A673 (cell line): ENCODE results near the gene EFR3B. TPM values are rescaled to one million over a fixed set of nuclear protein-coding genes. Genes with fewer than 3 reads are reported as not detected.

ENCODE experiments used
- BruUV-seq: library from RNA; stranded (reverse); fragments of 400-500 nt; replicated peaks from 2 replicates; lab custom pipeline; 2021; lab: Mats Ljungman, UMichigan
- CTCF ChIA-PET: fragments of 300-600 bp; sonication (Branson Sonifier 250); formaldehyde crosslinking; loops from one replicate; lab custom pipeline; 2022; ENCODE audit warnings: antibody characterized with exemption; lab: Charles Lee
- POLR2A ChIA-PET: fragments of 300-600 bp; sonication (Branson Sonifier 250); formaldehyde crosslinking; loops from one replicate; lab custom pipeline; 2022; ENCODE audit warnings: antibody characterized with exemption; ENCODE audit not compliant: low non-redundant PET; lab: Charles Lee
- DNase-seq: peaks from one replicate; pipeline ENCODE4 v3.0.0-alpha.2; 2015; ENCODE audit warnings: low spot score
- H3K27ac ChIP-seq: fragments of 200-600 bp; sonication (generic); 2 replicates; pipeline ENCODE4 v1.5.1; 2016; ENCODE audit warnings: mixed run types, low read depth, mild to moderate bottlenecking, mixed read lengths, antibody characterized with exemption, low read length; ENCODE audit not compliant: poor library complexity, severe bottlenecking
- H3K27me3 ChIP-seq: fragments of 200-600 bp; sonication (generic); replicated peaks from 2 replicates; pipeline ENCODE4 v1.6.1; 2017; ENCODE audit warnings: mixed run types, low read depth, mild to moderate bottlenecking, mixed read lengths, antibody characterized with exemption, low read length; ENCODE audit not compliant: insufficient read depth, poor library complexity
- H3K36me3 ChIP-seq: fragments of 200-600 bp; sonication (generic); 2 replicates; pipeline ENCODE4 v1.6.1; 2016; ENCODE audit warnings: mixed run types, mild to moderate bottlenecking, mixed read lengths, antibody characterized with exemption, low read length; ENCODE audit not compliant: insufficient read depth, poor library complexity, severe bottlenecking
- H3K4me1 ChIP-seq: fragments of 200-600 bp; sonication (generic); 2 replicates; pipeline ENCODE4 v1.6.1; 2017; ENCODE audit warnings: mixed run types, mild to moderate bottlenecking, mixed read lengths, antibody characterized with exemption, low read length; ENCODE audit not compliant: insufficient read depth, poor library complexity, severe bottlenecking
- H3K4me3 ChIP-seq: fragments of 200-600 bp; sonication (generic); 2 replicates; pipeline ENCODE4 v1.5.1; 2016; ENCODE audit warnings: low read depth, mixed run types, mild to moderate bottlenecking, mixed read lengths, low read length; ENCODE audit not compliant: poor library complexity, severe bottlenecking
- H3K9me3 ChIP-seq: fragments of 200-600 bp; sonication (generic); 2 replicates; pipeline ENCODE4 v1.6.1; 2016; ENCODE audit warnings: mixed run types, low read depth, mild to moderate bottlenecking, mixed read lengths, antibody characterized with exemption, low read length; ENCODE audit not compliant: poor library complexity, severe bottlenecking
- CTCF ChIP-seq: fragments of 300-800, 200-600 bp; sonication (generic); conservative IDR thresholded peaks from 2 replicates; pipeline ENCODE4 v1.5.1; 2017; ENCODE audit warnings: low read depth, mild to moderate bottlenecking, antibody characterized with exemption, low read length, moderate library complexity, mixed read lengths
- EZH2 ChIP-seq: fragments of 200-600 bp; sonication (generic); IDR thresholded peaks from 2 replicates; pipeline ENCODE4 v1.6.1; 2017; ENCODE audit warnings: borderline replicate concordance, low read depth, mild to moderate bottlenecking, mixed read lengths, antibody characterized with exemption, low read length; ENCODE audit not compliant: poor library complexity, severe bottlenecking
- intact Hi-C: fragments of 100-400 bp; cut with micrococcal nuclease; formaldehyde crosslinking; loops from one replicate; pipeline ENCODE4 v1.10.0; 2022; ENCODE audit not compliant: unreplicated experiment
- total RNA-seq: library from RNA; stranded (reverse); gene quantifications from 2 replicates; pipeline ENCODE4 v1.2.3, GENCODE V29; 2021

The EFR3B gene
- total RNA-seq, 1 experiment from 2014 or later = 1.0 TPM

DNA sequence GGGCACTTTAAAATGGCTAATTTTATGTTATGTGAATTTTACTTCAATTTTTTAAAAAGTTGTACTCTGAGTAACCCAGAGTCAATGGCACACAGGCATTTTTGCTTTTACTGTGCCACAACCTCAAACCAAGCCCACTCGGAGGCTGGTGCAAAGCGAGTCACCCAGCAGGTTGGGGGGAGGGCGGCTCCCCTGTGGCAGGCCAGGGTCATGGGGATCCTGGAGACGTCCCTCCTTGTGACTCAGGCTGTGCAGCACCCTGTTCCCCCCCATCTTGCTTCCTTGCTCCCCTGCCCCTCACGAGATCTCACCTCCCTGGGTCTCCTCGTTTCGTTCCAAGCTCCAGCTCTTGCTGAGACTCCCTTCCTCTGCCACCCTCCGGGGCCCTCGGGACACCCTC is 67.9 kb downstream of the EFR3B start:
- no peak for DNase-seq
- Histone ChIP-seq H3K27ac (no peak overlapping the region), H3K36me3 (no peaks in the 10 kb centered on the region), H3K9me3 (no peaks in the 10 kb centered on the region), H3K4me1 (no peaks in the 10 kb centered on the region), H3K27me3 (peaks cover 22% of the 10 kb centered on the region), H3K4me3 (no peak overlapping the region)
- intact Hi-C loops = no loop called here
- BruUV-seq = no TSS peak
- POLR2A ChIA-PET = no interaction called here
- TF ChIP-seq EZH2 (no peak), CTCF (no peak)
- CTCF ChIA-PET = no interaction called here

- ChIA-PET POLR2A (no interaction called here), CTCF (no interaction called here)
- Histone ChIP-seq H3K36me3 (no peaks in the 10 kb centered on the region), H3K27ac (no peak overlapping the region), H3K27me3 (peaks cover 20% of the 10 kb centered on the region), H3K4me3 (no peak overlapping the region), H3K4me1 (no peaks in the 10 kb centered on the region), H3K9me3 (no peaks in the 10 kb centered on the region)
- TF ChIP-seq EZH2 = no peak
- TF ChIP-seq CTCF = no peak
- BruUV-seq = no TSS peak
- intact Hi-C loops = no loop called here
- DNase-seq = no peak
Observed at GRCh38 chr2:25112113-25112512, 70.2 kb downstream of the EFR3B start.

GRCh38 chr2:25115249-25115883 is 73.5 kb downstream of the EFR3B start:
- no peaks in the 10 kb centered on the region for H3K9me3 ChIP-seq
- BruUV-seq = no TSS peak
- no peak overlapping the region for H3K4me3 ChIP-seq
- intact Hi-C loops = no loop called here
- peaks cover 18% of the 10 kb centered on the region for H3K27me3 ChIP-seq
- no peaks in the 10 kb centered on the region for H3K4me1 ChIP-seq
- TF ChIP-seq CTCF = no peak
- no peak for TF ChIP-seq EZH2
- no peak overlapping the region for H3K27ac ChIP-seq
- ChIA-PET POLR2A (interaction anchor here (0.6 kb wide), 1 partner anchor 145 kb away, joined by 3 read pairs; no protein-coding TSS in a partner anchor), CTCF (no interaction called here)
- DNase-seq = no peak
- H3K36me3 ChIP-seq = no peaks in the 10 kb centered on the region
